Stimulated activated naive CD4-positive, alpha-beta T cell (primary cell): ENCODE data around the gene ZNF576.
A peak's percentile ranks its signal among the peaks of the same experiment; 100 is the strongest.
"Not testable (repeated sequence)": the region's sequence is repeated elsewhere in the genome, so short reads cannot be mapped to it uniquely, and the experiment has no call there.

Source experiments
- DNase-seq, 6 experiments: peaks; one replicate each; lab custom pipeline; 2025; lab: John Stamatoyannopoulos, UW

ZNF576 gene

DNA sequence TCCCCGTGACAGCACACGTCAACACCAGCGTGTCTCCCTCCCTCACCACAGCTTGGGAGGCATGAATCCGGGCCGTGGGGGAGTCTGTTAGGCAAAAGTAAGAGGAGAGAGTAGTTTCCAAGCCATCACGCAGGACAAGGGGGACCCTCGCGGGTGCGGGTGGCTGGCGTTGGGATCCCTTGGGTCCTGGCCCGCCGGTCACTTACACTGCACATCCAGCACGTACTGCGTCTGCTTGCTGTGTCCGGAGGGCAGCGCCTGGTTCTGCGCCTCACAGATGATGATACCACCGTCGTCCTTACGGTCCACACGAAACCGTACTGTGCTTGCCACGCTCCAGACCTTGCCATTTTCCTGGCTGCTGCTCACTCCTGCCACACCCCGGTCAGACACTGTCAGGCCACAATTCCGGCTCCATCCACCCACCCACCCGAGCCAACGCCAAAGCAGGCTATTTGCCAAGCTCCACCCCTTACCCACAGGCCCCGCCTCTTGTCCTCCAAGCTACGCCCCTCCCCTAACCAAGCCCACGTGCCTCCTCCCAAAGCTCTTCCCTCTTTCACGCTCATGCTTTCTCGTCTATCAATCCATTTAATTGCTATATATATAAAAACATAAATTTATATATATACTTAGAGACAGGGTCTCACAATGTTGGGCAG, 29.7 kb downstream of the ZNF576 start:
- DNase-seq: peak in 2 of 6 experiments; percentile 3 to 9

DNA sequence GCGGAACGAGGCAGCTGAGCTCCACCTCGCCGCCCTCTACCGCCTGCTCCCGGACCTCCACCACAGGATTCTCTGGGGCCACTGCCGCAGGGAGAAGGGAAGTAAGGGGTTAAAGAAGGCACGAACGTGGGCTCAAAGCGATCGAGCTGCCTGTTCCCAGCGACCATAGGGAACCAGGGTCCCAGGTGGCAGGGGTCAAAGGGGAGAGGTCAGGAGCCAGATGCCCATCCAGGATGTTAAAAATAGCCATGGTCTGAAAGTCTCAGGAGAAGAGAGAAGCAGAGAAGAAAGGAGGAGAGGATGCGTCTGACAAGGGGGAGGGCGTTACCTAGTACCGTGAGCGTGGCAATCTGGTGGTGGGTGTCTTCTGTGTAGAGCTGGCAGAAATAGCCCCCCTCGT, 30.4 kb downstream of the ZNF576 start:
- DNase-seq: no peak

DNA sequence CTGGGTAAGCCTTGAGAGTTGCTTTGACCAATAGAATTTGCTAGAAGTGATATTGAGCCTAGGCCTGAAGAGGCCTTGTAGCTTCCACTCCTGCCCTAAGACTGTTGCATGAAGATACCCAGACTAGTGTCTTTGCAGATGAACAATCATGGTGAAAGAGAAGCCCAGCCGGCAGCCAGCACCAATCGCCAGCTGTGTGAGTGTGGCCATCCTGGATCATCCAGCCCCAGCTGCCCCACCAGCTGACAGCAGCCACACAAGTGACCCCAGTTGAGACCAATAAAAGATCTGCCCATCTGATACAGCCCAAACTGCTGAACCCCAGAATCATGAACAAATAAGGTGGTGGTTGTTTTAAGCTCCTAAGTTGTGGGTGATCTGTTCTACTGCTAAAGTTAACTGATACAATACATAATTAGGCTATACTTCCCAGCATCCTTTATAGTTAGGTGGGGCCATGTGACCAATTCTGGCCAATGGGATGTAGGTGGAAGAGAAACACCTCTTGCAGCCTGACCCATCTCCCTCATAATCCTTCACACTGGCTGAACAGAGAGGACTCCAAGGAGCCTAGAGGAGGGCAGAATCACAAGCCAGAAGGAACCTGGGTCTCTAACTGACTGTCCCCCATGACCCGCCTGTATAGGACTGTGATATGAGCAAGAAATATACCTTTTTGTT, 32.4 kb downstream of the ZNF576 start:
- DNase-seq: no peak

DNA sequence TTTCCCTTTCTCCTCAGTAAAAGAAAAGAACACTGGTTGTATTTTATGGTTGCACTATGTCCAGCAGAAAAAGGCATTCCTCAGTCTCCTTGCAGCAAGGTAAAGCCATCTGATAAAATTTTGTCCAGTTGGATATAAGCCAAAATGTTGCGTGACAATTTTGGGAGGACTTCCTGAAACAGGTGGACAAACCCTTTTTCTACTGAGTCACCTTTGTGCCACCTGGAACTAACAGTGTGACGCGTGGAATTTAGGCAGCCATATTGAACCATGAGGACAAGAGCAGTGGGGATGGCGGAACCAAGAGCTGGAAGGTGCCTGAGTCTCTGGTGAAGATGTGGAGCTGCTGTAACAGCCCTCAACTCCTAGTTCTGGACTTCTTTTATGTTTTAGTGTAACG, 35.1 kb downstream of the ZNF576 start:
- DNase-seq: no peak

DNA sequence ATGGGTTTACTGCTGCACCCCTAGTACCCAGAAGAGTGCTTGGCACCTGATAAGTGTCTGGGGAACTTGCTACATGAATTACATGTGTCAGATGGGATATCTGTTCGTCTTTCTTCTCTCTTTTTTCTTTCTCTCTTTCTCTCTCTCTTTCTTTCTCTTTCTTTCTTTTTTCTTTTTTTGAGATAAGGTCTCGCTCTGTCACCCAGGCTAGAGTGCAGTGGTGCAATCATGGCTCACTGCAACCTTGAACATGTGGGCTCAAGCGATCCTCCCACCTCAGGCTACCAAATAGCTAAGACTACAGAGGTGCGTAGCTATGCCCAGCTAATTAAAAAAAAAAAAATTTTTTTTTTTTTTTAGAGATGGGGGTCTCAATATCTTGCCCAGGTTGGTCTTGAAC, 37.1 kb downstream of the ZNF576 start:
- DNase-seq: no peak

DNA sequence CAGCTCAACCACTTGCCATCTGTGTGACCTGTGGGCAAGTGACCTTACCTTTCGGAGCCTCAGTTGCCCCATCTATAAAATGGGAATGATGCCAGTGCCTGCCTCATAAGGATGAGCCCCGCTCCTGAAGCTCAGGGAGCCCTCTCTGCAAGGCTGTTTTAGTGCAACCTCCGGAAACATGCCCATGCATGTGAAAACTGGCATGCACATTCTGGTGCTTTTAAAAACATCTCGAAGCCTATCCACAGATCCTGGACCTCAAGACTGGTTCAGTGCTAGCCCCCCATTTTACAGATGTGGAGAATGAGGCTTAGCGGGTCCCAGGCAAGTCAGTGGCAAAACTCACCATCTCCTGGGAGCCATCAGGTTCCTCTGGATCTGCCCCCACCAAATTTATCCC, 37.7 kb downstream of the ZNF576 start:
- no peak for DNase-seq

DNA sequence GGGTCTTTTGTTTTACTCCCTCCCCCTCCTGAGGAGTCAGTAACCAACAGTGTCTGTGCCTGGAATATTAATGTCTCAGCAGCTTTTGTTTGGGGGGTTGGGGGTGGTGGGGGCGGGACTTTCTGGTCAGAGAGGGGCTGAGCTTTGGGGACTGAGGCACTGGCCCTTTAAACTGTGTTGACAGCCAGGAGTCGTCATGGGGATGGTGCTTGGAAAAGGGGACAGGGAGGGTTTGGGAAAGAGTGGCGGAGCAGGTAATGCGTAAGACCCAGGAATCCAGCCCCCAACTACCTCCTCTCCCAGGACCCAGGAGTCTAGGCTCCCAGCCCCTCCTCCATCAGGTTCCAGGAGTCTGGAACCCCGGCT, 38.1 kb downstream of the ZNF576 start:
- no peak for DNase-seq

DNA sequence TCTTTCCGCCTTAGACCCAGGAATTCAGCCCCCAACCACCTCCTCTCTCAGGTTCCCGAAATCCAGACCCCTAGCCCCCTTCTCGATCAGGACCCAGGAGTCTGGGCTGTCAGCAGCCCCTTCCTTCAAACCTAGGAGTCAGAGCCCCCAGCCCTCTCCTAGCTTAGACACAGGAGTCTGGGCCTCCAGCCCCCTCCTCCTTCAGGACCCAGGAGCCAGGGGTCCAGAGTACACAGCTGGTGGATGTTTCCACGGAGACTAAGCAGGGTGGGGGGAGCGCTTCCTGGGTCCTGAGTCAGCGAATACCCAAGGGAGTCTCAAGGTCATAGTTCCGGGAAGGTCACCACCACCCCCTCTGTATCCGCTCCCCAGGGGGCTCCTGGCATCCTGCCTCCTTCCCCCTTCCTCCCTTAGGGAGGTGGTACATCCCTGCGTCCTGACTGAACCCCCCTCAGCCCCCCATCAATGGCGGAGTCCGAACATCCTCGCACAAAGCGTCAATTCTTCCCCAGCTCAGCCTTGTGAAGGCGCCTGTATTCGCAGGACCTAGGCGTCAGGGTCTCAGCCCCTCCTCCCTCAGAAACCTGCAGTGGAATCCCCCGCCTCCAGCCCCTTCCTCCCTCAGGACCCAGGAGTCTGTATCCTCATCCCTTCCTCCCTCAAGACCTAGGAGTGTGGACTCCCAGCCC, 38.6 kb downstream of the ZNF576 start:
- no peak for DNase-seq

DNA sequence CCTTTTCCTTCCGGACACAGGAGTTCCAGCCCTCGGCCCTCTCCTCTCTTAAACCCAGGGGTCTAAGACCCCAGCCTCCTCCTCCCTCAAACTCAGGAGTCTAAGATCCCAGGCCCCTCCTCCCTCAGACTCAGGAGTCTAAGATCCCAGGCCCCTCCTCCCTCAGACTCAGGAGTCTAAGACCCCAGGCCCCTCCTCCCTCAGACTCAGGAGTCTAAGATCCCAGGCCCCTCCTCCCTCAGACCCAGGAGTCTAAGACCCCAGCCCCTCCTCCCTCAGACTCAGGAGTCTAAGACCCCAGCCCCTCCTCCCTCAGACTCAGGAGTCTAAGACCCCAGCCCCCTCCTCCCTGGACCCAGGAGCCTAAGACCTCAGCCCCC, 39.2 kb downstream of the ZNF576 start:
- not testable (repeated sequence) for DNase-seq

DNA sequence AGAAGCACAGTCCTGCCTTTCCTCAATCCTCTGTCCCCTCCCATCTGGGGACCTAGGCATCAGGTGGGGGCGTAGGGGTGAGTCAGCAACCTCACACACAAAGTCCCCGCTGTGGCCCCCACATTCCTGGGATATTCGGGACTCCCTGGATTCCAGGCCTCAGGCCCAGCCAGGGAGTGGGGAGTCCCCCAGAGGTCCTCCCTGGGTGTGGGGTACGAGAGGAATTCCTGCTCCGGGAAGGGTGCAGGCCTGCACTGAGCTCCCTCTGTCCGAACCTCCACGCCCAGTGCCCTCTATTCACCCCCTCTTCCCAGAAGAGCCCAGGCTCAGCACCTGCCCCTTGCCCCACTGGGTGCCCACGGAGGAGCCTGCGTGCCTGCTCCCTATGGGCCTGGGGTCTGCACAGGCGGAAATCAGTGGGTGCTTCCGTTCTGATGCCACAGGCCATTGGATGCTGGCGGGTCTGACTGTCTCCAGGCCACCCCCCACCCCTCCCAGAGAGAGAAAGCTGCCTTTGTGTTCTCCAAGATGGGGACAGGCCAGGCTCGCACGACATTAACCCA, 39.8 kb downstream of the ZNF576 start:
- no peak for DNase-seq

DNA sequence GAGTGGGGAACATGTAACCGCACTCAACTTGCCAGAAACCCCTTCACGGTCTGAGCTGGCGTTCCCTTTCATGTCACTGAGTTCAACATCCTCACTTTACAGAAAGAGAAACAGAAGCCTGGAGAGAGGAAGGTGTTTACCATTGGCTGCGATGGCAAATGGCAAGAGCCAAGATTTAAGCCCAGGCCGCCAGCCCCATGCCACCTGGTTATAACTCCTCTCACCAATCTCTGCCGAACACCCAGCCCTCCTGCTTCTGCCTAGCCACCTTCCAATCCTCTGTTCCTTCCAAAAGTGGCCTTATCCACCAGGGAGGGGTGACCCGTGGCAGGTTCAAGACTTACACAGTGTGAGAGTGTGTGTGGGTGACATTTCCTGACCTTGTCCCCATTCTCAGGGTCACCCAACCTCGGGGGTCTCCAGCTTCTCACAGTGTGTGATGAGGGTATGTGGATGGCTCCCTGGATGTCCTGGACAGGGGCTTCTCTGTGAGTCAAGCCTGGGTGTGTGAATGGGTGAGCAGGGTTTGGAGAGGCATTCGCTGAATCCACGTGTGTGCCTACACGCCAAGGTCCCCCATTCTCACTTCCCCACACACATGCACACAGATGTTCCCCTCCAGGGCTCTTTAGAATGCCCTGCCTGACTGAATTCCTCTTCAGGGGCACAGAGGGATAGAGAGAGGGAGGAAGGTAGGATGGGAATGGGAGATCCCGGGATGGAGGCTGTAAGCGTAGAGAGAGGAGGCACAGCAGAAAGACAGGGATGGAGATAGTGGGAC, 42.0 kb downstream of the ZNF576 start:
- peak in 1 of 6 experiments; percentile 7 for DNase-seq

DNA sequence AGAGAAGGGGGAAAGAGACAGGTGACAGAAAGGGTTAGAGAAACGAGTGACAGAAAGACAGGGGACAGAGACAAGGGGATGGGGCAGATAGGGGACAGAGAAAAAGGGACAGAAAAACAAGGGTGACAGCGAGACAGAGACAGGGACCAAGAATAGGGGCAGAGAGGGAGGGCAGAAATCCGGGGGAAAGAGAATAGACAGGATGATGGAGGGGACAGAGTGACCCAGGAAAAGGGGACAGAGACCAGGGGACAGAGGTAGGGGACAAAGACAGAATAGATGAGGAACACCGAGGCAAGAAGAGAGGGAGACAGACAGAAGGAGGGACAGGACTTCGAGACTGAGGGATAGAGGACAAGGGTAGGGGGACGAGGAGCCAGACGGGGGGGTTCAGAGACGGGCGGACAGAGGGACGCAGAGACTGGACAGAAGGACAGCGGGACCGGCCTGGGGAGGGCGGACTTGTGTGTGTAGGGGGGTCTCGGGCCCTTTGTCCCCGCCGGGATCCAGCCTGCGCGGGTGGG, 42.7 kb downstream of the ZNF576 start:
- DNase-seq: peak in 1 of 6 experiments; percentile 7

DNA sequence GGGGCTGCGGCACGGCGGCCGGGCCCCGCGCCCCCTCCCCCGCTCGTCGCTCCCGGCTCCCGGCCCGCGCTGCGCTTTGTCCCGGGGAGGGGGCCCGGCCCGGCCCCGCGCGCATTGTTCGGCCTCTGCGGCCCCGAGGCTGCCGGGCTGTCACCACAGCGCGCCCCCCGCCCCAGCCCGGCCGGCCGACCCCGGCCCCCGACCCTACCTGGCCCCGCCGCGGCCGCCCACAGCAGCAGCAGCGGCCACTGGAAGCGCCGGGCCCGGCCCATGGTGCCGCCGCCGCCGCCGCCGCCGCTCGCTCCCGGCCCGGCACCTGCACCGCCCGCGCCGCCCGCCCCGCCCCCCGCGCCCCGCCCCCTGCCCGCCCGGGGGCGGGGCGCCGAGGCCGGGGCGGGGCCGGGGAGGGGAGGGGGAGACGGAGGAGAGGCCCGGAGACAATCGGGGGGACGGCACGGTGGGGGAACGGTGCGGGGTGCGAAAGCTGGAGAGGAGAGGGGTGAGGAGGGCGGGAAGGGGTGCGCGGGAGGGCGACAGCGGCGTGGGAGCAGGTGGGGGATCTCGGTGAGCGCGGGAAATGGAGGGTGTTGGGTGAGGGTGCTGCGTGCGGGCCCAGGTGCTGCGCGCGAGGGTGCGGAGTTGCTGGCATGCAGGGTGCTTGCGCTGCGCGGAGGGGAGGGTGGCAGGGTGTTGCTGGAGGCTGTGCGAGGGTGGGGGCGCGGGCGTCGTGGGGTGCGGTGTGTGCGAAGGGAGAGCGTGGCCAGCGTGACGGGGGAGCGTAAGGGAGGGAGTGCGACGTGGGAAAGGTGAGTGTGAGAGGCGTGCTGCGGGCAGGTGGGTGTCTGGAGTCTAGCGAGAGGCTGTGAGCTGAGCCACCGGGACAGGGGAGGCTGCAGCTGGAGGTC, 43.4 kb downstream of the ZNF576 start, which contains the start of gene CADM4:
Gene CADM4 (minus strand): TSS at position 332 of the 905 bp plus-strand sequence. CDS start 60 bp downstream, at position 272.
- DNase-seq: peak; percentile 45 to 72 (median 64)

DNA sequence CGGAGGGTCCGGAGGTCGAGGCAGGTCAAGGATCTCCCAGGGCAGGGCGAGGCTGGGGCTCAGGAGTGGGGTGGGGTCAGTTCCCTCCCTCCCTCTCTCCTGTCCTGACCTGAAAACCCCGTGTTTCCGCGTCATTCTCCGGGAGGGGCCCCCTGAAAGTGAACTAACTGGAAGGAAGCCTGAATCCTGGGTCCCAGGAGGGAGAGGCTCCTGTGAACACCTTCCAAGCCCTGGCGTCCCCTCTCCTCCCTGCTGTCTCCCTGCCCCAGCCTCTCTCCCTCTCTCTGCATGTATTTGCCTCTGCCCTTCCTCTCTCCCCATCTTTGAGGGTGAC, 44.0 kb downstream of the ZNF576 start:
- peak in 1 of 6 experiments; percentile 10 for DNase-seq

DNA sequence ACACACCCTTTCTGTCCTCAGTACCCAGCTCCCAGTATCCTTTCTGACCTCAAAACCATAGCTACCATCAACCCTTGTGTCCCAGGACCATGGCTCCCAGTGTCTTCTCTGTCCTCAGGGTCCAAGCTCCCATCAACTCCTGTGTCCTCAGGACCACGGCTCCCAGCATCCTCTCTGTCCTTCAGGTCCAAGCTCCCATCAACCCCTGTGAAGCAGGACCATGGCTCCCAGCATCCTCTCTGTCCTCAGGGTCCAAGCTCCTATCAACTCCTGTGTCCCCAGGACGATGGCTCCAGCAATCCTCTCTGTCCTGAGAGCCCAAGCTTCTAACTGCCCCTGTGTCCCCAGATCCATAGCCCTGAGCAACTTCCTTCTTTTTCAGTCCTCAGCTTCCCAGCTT, 44.9 kb downstream of the ZNF576 start:
- DNase-seq: no peak

DNA sequence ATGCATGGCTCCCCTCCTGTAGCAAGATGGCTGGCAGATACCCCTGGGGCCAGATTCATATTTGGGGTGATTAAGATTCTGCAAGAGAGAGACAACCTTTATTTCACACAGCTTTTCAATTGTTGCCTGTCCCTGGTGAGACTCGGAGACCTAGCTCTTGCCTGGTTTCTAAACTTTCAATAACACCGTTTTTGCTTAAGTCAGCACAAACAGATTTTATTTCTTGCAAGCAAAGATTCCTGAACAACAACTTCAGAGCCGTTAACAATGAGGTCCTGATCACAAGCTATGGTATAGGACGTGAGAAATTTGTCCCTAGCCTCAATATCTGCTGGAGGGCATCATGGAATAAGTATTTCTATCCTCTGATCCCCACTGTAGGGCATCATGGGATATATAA, 46.1 kb downstream of the ZNF576 start:
- DNase-seq: no peak

DNA sequence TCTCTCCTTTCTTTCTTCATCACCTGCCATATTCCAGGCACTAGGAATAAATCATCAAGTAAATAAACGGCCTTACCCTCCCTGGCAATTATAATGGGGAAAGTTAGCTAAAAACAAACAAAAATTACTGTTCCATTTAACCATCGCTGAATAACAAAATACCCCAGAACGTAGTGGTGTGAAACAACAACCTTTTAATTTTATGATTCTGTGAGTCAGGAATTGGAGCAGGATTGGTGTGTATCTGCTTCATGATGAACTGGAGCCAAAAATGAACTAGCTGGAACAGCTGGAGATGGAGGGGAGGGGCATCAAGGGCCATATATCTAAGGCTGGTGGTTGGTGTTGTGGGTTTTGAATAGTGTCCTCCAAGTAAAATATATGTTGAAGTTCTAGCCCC, 46.9 kb downstream of the ZNF576 start:
- DNase-seq: no peak

DNA sequence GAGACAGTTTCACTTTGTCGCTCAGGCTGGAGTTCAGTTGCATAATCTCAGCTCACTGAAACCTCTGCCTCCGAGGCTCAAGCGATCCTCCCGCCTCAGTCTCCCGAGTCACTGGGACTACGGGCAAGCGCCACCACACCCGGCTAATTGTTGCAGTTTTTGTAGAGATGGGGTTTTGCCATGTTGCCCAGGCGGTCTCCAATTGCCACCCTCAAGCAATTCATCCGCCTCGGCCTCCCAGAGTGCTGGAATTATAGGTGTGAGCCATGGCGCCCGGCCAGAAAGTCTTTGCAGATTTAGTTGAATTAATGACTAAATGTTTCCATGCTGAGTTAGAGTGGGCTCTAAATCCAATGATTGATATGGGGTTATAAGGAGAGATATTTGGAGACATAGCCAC, 47.8 kb downstream of the ZNF576 start:
- DNase-seq: no peak

DNA sequence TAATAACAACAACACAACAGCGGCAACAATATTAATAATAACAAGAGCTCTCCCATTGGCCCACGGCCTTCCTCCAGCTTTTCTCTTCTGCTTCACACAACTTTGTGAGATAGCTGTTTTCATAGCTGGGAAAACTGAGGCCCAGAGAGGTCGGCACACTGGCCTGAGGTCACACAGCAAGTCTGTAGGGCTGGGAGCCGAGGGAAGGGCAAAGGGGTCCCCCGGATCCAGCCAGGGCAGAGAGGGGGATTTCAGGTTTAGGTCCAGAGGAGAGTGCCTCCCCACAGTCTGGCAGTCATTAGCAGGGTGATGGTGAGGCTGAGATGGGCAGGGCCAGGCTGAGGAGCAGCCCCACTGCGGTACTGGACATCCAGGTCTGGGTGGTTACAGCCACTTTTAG, 52.2 kb downstream of the ZNF576 start:
- no peak for DNase-seq

DNA sequence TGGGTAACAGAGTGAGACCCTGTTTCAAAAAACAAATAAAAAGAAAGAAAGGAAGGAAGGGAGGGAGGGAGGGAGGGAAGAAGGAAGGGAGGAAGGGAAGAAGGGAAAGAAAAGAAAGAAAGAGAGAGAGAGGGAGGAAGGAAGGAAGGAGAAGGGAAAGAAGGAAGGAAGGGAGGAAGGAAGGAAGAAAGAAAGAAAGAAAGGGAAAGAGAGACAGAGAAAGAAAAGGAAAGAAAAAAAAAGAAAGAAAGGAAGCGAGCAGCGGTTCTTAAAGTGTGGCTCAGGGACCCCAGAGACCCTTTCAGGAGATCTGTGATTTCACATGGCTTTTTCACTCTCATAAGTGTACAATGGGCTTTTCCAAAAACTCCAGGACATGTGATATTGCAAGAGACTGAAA, 53.1 kb downstream of the ZNF576 start:
- DNase-seq: no peak

DNA sequence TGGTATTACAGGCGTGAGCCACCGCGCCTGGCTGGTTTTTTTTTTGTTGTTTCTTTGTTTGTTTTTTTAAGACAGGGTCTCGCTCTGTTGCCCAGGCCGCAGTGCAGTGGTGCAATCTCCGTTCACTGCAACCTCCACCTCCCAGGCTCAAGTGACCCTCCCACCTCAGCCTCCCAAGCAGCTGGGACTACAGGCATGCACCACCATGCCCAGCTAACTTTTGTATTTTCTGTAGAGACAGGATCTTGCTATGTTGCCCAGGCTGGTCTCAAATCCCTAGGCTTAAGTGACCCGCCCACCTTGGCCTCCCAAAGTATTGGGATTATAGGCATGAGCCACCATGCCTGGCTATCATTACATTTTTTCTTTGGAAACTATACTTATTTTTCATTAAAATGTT, 53.9 kb downstream of the ZNF576 start:
- DNase-seq: not testable (repeated sequence)
